ENCODE measurements around the gene NR5A1.

DNA sequence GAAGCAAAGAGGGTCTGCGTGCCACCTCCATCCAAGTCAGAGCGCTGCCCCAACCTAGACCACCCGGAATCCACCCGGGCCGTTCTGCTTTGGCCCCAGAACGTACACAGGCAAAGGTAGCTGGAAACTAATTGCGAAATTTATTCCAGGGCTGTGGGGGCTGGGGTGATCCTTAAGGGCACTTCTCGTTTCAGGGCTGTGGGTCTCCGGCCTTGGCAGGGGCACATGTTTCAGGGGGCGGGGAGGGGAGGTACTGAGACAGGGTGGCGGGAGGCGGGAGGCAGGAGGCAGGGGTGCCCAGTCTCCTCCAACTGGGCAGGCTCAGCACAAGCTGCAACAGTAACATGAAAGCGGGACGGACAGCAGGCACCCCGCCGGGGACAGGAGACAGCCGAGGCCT lies 26.1 kb downstream of the NR5A1 start:
- TF ChIP-seq EZH2 (optimal IDR thresholded peaks at IDR 0.05; ENCODE audit: low read depth, low read length) (no peak), EZH2phosphoT487 (IDR thresholded peaks at IDR 0.05; ENCODE audit: low read length) (no peak)
- TF ChIP-seq, protein P1, sequence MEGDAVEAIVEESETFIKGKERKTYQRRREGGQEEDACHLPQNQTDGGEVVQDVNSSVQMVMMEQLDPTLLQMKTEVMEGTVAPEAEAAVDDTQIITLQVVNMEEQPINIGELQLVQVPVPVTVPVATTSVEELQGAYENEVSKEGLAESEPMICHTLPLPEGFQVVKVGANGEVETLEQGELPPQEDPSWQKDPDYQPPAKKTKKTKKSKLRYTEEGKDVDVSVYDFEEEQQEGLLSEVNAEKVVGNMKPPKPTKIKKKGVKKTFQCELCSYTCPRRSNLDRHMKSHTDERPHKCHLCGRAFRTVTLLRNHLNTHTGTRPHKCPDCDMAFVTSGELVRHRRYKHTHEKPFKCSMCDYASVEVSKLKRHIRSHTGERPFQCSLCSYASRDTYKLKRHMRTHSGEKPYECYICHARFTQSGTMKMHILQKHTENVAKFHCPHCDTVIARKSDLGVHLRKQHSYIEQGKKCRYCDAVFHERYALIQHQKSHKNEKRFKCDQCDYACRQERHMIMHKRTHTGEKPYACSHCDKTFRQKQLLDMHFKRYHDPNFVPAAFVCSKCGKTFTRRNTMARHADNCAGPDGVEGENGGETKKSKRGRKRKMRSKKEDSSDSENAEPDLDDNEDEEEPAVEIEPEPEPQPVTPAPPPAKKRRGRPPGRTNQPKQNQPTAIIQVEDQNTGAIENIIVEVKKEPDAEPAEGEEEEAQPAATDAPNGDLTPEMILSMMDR (IDR thresholded peaks at IDR 0.05; ENCODE audit: low read length) = no peak
